ENCODE measurements around the gene CDHR2.

The CDHR2 gene

GRCh38 chr5:176521699-176522263 is 27.4 kb upstream of the CDHR2 start:
- Histone ChIP-seq H3K27me3 (ENCODE audit: control insufficient read depth, insufficient read depth, low read length) (no peaks in the 10 kb centered on the region), H3K4me1 (ENCODE audit: control insufficient read depth, insufficient read depth, low read length) (no peaks in the 10 kb centered on the region), H3K4me3 (ENCODE audit: low read length) (no peak overlapping the region), H3K9ac (ENCODE audit: low read length) (no peak overlapping the region), H3K36me3 (ENCODE audit: control insufficient read depth, insufficient read depth, low read length) (no peaks in the 10 kb centered on the region), H3K9me3 (ENCODE audit: control insufficient read depth, low read length) (no peaks in the 10 kb centered on the region)

- no peak overlapping the region for H3K4me3 ChIP-seq (ENCODE audit: low read length)
- no peaks in the 10 kb centered on the region for H3K36me3 ChIP-seq (ENCODE audit: control insufficient read depth, insufficient read depth, low read length)
- no peaks in the 10 kb centered on the region for H3K27me3 ChIP-seq (ENCODE audit: control insufficient read depth, insufficient read depth, low read length)
- no peaks in the 10 kb centered on the region for H3K4me1 ChIP-seq (ENCODE audit: control insufficient read depth, insufficient read depth, low read length)
- no peaks in the 10 kb centered on the region for H3K9me3 ChIP-seq (ENCODE audit: control insufficient read depth, low read length)
- H3K9ac ChIP-seq (ENCODE audit: low read length), result no peak overlapping the region
Observed at GRCh38 chr5:176524138-176524537, 25.0 kb upstream of the CDHR2 start.

- Histone ChIP-seq H3K9ac (ENCODE audit: low read length) (no peak overlapping the region), H3K36me3 (ENCODE audit: control insufficient read depth, insufficient read depth, low read length) (no peaks in the 10 kb centered on the region), H3K9me3 (ENCODE audit: control insufficient read depth, low read length) (no peaks in the 10 kb centered on the region), H3K4me3 (ENCODE audit: low read length) (no peak overlapping the region), H3K27me3 (ENCODE audit: control insufficient read depth, insufficient read depth, low read length) (no peaks in the 10 kb centered on the region), H3K4me1 (ENCODE audit: control insufficient read depth, insufficient read depth, low read length) (no peaks in the 10 kb centered on the region)
Observed at GRCh38 chr5:176524987-176525386, 24.2 kb upstream of the CDHR2 start.

- no peaks in the 10 kb centered on the region for H3K9me3 ChIP-seq (ENCODE audit: control insufficient read depth, low read length)
- H3K36me3 ChIP-seq (ENCODE audit: control insufficient read depth, insufficient read depth, low read length), result no peaks in the 10 kb centered on the region
- H3K4me1 ChIP-seq (ENCODE audit: control insufficient read depth, insufficient read depth, low read length), result no peaks in the 10 kb centered on the region
- H3K4me3 ChIP-seq (ENCODE audit: low read length), result no peak overlapping the region
- H3K9ac ChIP-seq (ENCODE audit: low read length), result no peak overlapping the region
- H3K27me3 ChIP-seq (ENCODE audit: control insufficient read depth, insufficient read depth, low read length), result no peaks in the 10 kb centered on the region
Observed at GRCh38 chr5:176525677-176526076, 23.5 kb upstream of the CDHR2 start.

- no peak overlapping the region for H3K9ac ChIP-seq (ENCODE audit: low read length)
- no peaks in the 10 kb centered on the region for H3K27me3 ChIP-seq (ENCODE audit: control insufficient read depth, insufficient read depth, low read length)
- H3K36me3 ChIP-seq (ENCODE audit: control insufficient read depth, insufficient read depth, low read length), result peaks cover 6% of the 10 kb centered on the region
- H3K9me3 ChIP-seq (ENCODE audit: control insufficient read depth, low read length), result no peaks in the 10 kb centered on the region
- H3K4me3 ChIP-seq (ENCODE audit: low read length), result no peak overlapping the region
- no peaks in the 10 kb centered on the region for H3K4me1 ChIP-seq (ENCODE audit: control insufficient read depth, insufficient read depth, low read length)
Observed at GRCh38 chr5:176526462-176526861, 22.7 kb upstream of the CDHR2 start.

- Histone ChIP-seq H3K9ac (ENCODE audit: low read length) (no peak overlapping the region), H3K4me3 (ENCODE audit: low read length) (no peak overlapping the region), H3K36me3 (ENCODE audit: control insufficient read depth, insufficient read depth, low read length) (peaks cover 10% of the 10 kb centered on the region), H3K9me3 (ENCODE audit: control insufficient read depth, low read length) (no peaks in the 10 kb centered on the region), H3K4me1 (ENCODE audit: control insufficient read depth, insufficient read depth, low read length) (no peaks in the 10 kb centered on the region), H3K27me3 (ENCODE audit: control insufficient read depth, insufficient read depth, low read length) (no peaks in the 10 kb centered on the region)
Observed at GRCh38 chr5:176527246-176528222, 21.6 kb upstream of the CDHR2 start.

GRCh38 chr5:176528301-176528700 is 20.8 kb upstream of the CDHR2 start:
- H3K4me1 ChIP-seq (ENCODE audit: control insufficient read depth, insufficient read depth, low read length), result peaks cover 7% of the 10 kb centered on the region
- no peaks in the 10 kb centered on the region for H3K27me3 ChIP-seq (ENCODE audit: control insufficient read depth, insufficient read depth, low read length)
- H3K36me3 ChIP-seq (ENCODE audit: control insufficient read depth, insufficient read depth, low read length), result peaks cover 10% of the 10 kb centered on the region
- H3K4me3 ChIP-seq (ENCODE audit: low read length), result no peak overlapping the region
- H3K9ac ChIP-seq (ENCODE audit: low read length), result no peak overlapping the region
- no peaks in the 10 kb centered on the region for H3K9me3 ChIP-seq (ENCODE audit: control insufficient read depth, low read length)

- H3K36me3 ChIP-seq (ENCODE audit: control insufficient read depth, insufficient read depth, low read length), result peaks cover 10% of the 10 kb centered on the region
Observed at GRCh38 chr5:176528761-176529115, 20.4 kb upstream of the CDHR2 start.

GRCh38 chr5:176529116-176529740 is 19.9 kb upstream of the CDHR2 start:
- H3K36me3 ChIP-seq (ENCODE audit: control insufficient read depth, insufficient read depth, low read length), result peaks cover 10% of the 10 kb centered on the region
- H3K4me1 ChIP-seq (ENCODE audit: control insufficient read depth, insufficient read depth, low read length), result peaks cover 17% of the 10 kb centered on the region
- no peak overlapping the region for H3K4me3 ChIP-seq (ENCODE audit: low read length)
- H3K9ac ChIP-seq (ENCODE audit: low read length), result no peak overlapping the region
- no peaks in the 10 kb centered on the region for H3K27me3 ChIP-seq (ENCODE audit: control insufficient read depth, insufficient read depth, low read length)
- H3K9me3 ChIP-seq (ENCODE audit: control insufficient read depth, low read length), result no peaks in the 10 kb centered on the region

More at GRCh38 chr5:176528761-176529115, 20.4 kb upstream of the CDHR2 start:
- H3K9ac ChIP-seq (ENCODE audit: low read length), result no peak overlapping the region
- no peaks in the 10 kb centered on the region for H3K9me3 ChIP-seq (ENCODE audit: control insufficient read depth, low read length)
- no peaks in the 10 kb centered on the region for H3K27me3 ChIP-seq (ENCODE audit: control insufficient read depth, insufficient read depth, low read length)
- H3K4me1 ChIP-seq (ENCODE audit: control insufficient read depth, insufficient read depth, low read length), result peaks cover 12% of the 10 kb centered on the region
- no peak overlapping the region for H3K4me3 ChIP-seq (ENCODE audit: low read length)

- Histone ChIP-seq H3K9me3 (ENCODE audit: control insufficient read depth, low read length) (no peaks in the 10 kb centered on the region), H3K27me3 (ENCODE audit: control insufficient read depth, insufficient read depth, low read length) (no peaks in the 10 kb centered on the region), H3K4me3 (ENCODE audit: low read length) (no peak overlapping the region), H3K36me3 (ENCODE audit: control insufficient read depth, insufficient read depth, low read length) (peaks cover 10% of the 10 kb centered on the region), H3K9ac (ENCODE audit: low read length) (no peak overlapping the region), H3K4me1 (ENCODE audit: control insufficient read depth, insufficient read depth, low read length) (peaks cover 22% of the 10 kb centered on the region)
Observed at GRCh38 chr5:176529741-176530141, 19.4 kb upstream of the CDHR2 start.

GRCh38 chr5:176530393-176530982 is 18.7 kb upstream of the CDHR2 start:
- no peak overlapping the region for H3K4me3 ChIP-seq (ENCODE audit: low read length)
- no peaks in the 10 kb centered on the region for H3K27me3 ChIP-seq (ENCODE audit: control insufficient read depth, insufficient read depth, low read length)
- peaks cover 10% of the 10 kb centered on the region for H3K36me3 ChIP-seq (ENCODE audit: control insufficient read depth, insufficient read depth, low read length)
- no peaks in the 10 kb centered on the region for H3K9me3 ChIP-seq (ENCODE audit: control insufficient read depth, low read length)
- H3K4me1 ChIP-seq (ENCODE audit: control insufficient read depth, insufficient read depth, low read length), result peaks cover 29% of the 10 kb centered on the region
- H3K9ac ChIP-seq (ENCODE audit: low read length), result no peak overlapping the region
